Glomerular endothelial cell (primary cell): ENCODE results near the gene GLG1. TPM values are rescaled to one million over a fixed set of nuclear protein-coding genes. Genes with fewer than 3 reads are reported as not detected.

ENCODE experiments used
- DNase-seq: peaks from one replicate; pipeline ENCODE4 v3.0.0-alpha.2; 2011; ENCODE audit warnings: low read depth, low spot score; ENCODE audit errors: extremely low read depth
- total RNA-seq: library from RNA; depleted of rRNA; stranded (reverse); fragments of >200 nt; gene quantifications from 2 replicates; pipeline ENCODE4 v1.2.3, GENCODE V29; 2015

The GLG1 gene
- total RNA-seq, 1 donor from 2014 or later = 253 TPM

DNA sequence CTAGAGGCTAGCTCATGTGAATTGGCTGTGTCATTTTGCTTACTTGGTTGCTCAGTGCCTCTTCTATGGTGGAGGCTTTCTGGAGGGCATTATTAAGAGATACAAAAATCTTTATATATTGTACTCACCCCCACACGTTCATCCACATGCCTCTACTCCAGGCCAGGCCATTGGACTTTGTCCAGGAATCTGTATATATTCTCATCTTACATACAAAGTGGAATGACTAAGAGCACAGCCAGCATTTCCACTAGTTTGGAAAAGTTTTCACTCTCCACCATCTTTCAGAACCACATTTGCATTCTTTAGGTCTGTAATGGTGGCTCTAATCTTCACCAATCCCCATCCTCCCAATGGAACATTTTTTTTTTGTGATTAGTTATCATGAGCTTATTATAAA lies 4.8 kb upstream of the GLG1 start:
- DNase-seq = no peak

DNA sequence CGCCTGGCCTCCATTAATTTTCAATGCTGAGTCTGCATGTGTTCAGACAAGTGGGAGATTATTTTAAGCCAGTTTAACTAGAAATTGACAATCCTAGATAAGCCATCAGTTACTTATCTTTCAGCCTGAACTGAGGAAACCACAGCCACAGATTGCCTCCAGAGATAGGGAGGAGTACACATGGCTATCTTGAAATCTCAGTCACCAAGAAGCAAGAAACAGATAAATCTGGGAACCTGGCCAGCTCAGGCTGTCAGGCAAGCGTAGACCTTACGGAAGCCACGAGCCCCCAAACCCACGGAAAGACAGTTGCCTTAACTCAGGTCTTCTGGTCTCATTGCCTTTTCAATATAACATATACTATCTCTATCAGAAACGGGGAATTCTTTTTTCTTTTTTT lies 2.0 kb upstream of the GLG1 start:
- DNase-seq = no peak

DNA sequence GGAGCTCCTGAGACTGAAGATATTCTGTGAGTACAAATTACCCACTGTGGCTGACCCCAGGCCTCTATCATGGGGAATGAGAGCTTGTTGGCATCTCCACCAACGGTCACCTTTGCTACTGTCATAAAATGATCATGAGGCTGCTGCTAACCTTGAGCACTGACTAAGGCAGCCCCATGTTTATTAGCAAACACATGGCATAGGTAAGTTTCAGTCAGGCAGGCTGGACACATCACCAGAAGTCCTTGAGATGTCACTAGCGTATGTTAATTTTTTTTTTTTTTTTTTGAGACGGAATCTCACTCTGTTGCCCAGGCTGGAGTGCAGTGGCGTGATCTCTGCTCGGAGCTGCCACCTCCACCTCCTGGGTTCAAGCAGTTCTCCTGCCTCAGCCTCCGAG lies 1.5 kb upstream of the GLG1 start:
- no peak for DNase-seq

DNA sequence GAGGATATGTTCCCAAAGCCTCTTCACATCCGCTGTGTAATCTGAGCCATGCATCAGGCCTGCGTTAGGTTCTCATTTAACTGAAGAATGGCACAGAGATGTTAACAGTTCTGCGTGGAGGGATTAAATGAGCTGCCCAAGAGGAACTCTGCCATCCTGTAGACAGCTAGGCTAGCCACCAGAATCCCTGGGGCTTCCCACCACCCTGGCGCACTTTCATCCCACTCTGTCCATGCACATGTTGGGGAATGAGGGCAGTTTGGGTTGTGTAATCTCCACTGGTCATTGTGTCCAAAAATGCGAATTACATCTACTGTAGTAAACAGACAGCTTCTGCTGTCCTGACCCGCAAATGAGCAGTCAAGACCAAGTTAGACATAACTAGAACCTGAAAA lies 1.0 kb upstream of the GLG1 start:
- no peak for DNase-seq

DNA sequence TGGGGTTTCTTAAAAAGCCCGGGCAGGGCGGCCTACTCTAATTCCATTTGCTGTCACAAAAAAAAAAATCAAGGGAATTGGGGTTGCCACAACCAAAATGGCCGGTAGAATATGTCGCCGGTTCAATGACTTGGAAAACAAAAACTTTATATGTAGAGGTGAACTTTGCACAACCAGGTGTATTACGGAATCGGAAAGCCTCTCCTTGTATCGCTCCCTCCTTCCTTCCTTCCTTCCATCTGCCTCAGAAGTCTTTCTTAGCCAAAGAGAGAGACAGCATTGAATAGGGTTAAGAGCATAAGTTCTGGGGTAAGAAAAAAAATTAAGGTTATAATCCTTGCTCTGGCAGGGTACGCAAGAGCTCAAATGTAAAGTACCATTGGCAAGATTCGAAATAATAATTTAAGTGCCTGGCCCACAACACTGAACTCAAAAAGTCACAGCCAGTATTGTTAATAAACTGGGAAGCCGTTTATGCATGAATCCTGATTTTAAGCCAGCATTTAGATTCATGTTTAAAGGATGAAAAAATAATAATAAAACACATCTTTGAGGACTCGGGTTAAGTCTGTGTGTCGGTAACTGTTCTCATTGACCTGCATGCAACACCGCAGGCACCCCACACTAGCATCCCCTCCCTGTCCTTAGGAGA lies 522 bp upstream of the GLG1 start:
- DNase-seq = no peak

DNA sequence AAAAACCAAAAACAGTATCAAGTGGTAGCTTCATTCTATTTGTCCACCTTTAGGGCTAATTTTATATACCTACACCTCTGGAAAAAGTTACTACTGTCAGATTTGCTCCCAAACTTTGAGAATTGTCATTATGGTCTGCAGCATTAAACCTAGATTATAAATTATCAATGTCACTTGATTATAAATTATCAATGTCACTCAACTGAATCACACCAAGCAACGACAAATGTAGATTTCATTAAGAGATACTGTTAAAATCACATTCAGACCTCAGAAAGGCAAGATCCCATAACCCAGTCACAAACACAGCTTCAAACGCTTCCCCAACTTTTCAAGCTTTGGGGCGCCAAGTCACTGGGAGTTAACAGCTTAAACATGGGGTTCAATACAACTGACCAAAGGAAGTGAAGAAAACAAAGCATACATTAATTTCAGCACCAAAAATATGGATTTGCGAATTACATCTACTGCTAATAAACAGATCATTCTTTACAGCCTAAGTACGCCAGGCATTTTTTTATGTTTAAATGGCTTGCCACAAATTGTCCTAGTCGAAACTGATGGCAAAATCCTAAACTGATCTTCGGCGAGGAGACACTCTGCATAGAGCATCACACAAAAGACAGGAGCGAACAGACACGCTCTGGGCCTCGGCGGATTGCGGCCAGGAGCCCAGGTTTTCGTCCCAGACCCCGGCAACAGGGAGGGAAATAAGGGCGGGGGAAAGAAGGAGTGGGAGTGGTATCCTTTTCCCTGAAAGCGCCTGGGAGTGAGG lies 981 bp downstream of the GLG1 start:
- no peak for DNase-seq

DNA sequence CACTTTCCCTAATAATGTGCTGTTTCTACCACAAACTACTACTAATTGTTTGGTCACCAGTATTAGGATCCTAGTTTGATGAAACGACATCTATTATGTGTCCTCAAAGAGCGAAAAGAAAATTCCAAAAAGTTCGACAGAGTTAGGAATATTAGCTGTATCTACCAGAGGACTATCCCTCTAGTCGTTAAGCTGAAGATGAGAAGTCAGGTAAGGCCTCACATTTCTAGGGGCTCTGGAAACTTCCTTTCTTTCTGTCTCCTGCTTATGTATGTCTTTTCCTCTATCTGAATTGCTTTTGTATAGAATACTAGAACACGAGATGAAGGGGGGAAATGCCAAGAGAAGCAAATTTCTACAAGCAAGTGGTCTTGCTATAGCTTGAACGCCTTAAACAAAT lies 1.6 kb downstream of the GLG1 start:
- no peak for DNase-seq

DNA sequence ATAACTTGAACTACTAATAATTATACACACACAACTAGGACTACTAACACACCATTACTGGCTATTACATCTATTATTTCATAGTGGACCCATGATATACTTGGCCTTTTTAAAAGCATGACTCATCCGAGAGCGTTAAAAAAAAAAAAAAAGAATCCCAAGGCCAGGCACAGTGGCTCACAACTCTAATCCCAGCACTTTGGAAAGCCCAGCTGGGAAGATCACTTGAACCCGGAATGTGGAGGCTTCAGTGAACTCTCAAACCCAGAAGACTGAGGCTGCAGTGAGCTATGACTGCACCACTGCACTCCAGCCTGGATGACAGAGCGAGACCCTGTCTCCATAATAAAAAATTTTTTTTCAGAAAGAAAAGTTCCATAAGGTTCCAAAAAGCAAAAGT lies 3.1 kb downstream of the GLG1 start:
- DNase-seq = no peak

DNA sequence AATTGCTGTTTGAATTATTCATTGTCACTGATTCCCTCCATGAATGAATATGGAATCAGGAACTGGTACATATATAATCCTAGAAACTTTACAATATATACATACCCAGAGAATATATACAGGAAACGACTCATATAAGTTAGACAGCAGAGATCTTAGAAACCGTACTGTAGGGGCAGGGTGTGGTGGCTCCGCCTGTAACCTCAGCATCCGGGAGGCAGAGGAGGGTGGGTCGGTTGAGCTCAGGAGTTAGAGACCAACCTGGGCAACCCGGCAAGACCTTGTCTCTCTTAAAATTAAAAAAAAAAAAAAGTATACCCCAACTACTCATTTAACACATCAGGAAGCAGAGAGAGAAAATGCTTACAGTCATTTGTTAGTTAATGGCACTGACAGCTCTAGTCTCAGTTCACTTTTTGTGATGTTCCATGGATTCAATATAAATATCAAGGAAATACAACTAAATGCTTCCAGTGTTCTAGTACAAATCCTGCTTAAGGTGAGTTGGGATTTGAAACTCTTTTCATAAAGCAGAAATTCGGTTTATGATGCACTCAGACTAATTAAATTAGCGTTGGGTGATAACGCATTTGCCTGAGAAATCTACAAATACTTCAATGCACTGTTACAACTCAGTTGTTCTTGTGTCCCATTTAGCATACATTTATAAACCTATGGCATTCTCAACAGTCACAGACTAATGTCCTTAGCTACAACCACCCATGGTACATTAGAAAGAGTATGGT lies 5.6 kb downstream of the GLG1 start:
- no peak for DNase-seq

DNA sequence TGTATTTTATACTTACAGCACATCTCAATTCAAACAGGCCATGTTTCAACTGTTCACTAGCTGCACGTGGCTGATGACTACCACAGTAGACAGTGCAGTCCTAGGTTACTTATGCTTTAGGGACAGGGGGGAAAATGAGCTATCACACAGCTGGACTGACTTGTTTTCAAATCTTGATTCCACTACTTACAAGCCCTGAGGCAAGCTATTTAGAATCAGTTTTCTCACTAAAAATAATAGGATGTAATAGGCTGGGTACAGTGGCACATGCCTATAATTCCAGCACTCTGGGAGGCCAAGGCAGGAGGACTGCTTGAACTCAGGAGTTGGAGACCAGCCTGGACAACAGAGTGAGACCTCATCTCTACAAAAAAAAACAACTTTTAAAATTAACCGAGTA lies 10.3 kb downstream of the GLG1 start:
- no peak for DNase-seq

DNA sequence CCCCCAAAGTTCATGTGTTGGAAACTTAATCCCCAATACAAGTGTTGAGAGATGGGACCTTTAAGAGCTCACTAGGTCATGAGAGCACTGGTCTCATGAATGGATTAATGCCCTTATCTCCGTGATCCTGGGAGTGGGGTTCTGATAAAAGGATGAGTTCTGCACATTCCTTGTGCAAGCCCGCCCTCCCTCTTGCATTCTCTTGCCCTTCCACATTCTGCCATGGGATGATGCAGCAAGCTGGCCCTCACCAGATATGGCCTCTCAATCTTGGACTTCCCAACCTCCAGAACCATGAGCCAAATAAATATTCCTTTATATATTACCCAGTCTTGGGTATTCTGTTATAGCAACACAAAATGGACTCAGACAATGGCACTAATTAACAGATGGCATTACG lies 14.1 kb downstream of the GLG1 start:
- no peak for DNase-seq

DNA sequence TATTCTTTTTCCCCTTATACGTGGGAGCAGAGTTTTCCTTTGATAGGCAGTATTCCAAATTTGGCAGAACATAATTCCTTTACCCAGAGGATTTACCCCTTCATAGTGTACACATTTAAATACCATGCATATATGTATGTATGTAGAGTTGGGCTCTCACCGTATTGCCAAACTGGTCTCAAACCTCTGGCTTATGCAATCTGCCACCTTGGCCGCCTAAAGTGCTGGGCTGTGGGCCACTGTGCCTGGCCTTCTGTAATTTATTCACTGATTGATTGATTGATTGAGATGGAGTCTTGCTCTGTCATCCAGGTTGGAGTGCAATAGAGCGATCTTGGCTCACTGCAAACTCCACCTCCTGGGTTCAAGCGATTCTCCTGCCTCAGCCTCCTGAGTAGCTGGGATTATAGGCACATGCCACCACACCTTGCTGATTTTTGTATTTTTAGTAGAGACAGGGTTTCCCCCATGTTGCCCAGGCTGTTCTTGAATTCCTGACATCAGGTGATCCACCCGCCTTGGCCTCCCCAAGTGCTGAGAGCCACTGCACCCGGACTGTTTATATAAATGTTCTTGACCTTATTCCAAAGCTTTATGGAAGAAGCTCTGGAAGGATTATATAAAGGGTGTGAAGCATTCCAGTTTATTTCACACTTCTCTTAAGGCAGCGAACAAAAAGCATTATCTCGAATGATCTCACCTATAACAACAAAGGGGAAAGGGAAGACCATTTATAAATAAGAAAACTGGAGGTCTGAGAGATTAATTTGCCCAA lies 14.9 kb downstream of the GLG1 start:
- no peak for DNase-seq

DNA sequence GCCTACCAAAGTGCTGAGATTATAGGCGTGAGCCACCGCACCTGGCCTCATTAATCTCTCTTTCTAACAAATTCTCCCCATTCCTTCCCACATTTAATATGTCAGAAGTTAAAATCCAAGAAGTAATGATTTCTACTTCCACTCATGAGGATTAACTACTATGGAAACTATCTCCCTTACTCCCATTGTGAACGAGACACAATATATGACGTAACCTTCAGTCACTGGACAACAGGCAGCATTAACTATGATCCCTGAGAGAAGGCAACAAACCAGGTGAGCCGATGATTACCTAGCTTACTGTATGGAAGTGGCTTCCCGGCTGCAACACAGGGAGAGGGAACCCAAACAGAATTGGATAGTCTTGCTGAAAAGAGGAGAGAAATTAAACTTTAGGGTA lies 20.0 kb downstream of the GLG1 start:
- no peak for DNase-seq

DNA sequence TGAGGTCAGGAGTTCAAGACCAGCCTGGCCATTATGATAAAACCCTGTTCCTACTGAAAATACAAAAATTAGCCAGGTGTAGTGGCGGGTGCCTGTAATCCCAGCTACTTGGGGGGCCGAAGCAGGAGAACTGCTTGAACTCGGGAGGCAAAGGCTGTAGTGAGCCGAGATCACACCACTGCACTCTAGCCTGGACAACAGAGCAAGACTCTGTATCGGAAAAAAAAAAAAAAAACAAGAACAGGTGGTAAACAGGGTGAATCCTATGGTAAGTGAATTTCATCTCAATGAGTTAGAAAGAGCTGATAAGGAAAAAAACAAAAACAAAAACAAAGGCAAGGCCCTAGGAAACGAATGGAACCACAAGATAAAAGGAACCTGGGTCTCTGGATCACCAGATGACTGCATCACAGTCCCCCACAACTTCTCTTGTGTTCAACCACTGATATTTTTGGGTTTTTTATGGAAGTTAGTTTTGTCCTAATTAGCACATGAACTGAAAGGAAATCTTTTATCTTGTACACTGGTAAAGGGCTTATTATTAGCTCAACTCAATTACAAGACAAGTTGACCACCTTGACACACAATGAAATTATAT lies 21.0 kb downstream of the GLG1 start:
- no peak for DNase-seq

DNA sequence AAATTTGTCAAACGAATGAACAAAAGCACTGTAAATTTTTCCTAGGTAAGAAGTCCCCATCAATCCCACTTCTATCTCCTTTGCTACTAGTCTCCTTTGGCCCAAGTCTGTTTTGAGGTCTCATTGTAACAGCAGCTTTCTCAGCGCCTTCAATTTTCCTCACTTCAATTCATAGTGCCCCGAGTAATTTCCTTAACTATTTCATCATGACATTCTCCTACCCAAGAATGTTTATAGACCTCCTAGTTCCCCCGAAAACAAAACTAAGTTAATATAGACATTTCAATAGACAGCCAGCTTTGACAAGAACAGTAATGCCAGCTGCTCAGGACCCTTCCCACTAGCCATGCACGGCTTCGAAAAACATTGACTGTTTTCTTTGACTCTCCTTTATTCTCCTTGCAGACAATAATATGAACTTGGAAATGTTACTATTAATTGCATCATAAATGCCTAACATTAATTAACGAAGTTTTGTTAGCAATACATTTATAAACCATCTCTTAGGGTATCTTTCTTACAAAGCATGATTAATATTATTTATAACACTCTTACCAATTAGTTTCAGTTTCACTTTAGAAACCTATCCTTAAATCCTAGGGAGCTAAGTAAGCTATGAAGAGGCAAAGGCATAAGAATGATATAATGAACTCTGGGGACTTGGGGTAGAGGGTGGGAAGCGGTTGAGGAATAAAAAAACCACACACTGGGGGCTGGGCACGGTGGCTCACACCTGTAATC lies 22.8 kb downstream of the GLG1 start:
- DNase-seq = no peak

DNA sequence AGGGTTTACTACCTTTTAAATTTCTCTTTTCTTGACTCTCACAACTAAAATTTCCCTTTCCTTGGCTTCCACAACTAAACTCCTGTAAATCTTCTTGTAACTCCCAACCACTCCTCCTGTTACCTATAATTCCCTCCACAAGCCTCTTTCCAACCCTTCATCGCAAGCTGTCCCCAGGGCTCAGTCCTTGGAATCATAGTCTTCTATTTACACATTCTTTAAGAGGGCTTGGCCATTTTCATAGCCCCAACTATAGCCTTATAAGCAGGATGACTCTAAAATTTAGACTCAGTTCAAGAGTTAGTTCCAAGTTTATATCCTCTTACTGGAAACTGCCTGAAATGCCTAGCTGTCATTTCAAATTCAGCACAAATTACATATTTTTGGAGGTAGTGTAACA lies 23.9 kb downstream of the GLG1 start:
- DNase-seq = no peak

DNA sequence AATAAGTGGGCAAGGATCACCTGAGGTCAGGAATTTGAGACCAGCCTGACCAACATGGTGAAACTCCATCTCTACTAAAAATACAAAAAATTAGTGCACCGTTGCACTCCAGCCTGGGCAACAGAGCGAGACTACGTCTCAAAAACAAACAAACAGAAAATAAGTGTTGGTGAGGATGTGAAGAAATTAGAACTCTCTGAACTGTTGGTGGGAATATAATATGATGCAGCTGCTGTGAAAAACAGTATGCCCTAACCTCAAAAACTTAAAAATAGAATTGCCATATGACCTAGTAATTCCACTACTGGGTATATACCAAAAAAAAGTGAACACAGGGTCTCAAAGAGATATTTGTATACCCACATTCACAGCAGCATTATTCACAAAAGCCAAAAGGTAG lies 26.1 kb downstream of the GLG1 start:
- no peak for DNase-seq

DNA sequence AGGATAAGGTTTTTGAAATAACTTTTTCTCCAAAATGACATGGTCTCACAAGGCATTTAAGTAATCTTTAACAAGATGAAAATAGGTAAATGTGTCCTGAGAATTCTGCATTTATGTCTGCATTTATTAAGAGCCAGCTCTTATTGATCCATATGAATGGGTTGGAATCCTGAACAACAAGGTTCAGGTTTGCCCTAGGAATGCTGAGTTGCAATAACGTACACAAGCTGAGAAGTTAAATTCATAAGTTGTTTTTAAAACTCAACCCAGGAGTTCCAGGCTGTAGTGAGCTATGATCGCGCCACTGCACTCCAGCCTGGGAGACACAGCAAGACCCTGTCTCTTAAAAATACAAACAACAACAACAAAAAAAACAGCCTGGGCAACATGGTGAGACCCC lies 28.1 kb downstream of the GLG1 start:
- DNase-seq = no peak

DNA sequence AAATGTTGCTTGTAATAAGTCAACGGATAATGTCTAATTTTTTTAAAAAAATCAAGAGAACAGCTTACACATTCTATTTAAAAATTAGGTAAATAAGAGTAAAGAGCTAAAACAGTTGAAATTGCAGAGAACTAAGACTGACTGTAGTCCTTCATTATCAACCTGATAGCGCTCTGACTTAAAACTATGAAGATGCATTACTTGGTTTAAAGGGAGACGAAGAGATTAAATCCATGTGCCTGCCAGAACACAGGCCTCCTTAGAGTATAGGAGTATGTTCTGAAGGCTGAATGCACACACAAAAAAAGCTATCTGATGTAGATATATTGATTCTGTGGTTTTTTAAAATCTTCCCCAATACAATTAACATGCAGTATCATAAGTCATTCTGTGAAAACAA lies 28.5 kb downstream of the GLG1 start:
- no peak for DNase-seq

DNA sequence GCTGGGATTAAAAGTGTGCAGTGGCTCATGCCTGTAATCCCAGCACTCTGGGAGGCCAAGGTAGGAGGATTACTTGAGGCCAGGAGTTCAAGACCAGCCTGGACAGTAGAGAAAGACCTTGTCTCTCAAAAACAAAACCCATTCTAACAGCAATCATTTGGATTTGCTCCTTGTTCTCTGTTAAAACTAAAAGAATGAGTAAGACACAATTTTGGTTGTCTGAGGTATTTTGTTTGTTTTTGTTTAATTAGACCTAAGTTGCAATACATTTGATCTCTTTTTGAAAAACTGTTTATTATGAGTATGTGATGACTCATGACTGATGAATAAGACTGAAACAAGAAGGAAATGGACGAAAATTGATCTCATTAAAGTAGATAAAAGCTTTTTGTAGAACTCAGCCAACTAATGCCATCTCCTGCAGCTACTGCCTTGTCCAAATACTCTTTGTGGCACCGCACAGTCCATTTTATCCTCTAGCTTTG lies 29.0 kb downstream of the GLG1 start:
- no peak for DNase-seq
